Heart right ventricle (tissue), 16 donors: ENCODE results near the gene ZFYVE28. TPM values are rescaled to one million over a fixed set of nuclear protein-coding genes. Genes with fewer than 3 reads are reported as not detected.

Experiments used
- ATAC-seq, 8 donors: fragments of 200-7000 bp; cut with Tn5 transposase; one replicate each; pipeline ENCODE4 v1.9.1; 2020; ENCODE audit warnings: mild to moderate bottlenecking in 8 of 8, moderate library complexity in 8 of 8, moderate number of reproducible peaks in 1 of 8
- DNase-seq, 2 donors: peaks; one replicate each; pipeline ENCODE4 v3.0.0-alpha.2; 2020
- H3K27ac ChIP-seq, 10 donors: fragments of 200-600 bp; sonication (generic) in 2 of 10; one replicate each; pipeline versions ENCODE4 v1.5.0 to v1.8.0; 2020 to 2022; ENCODE audit warnings: mild to moderate bottlenecking in 3 of 10
- H3K27me3 ChIP-seq, 7 donors: fragments of 200-600 bp; one replicate each; pipeline ENCODE4 v1.8.0; 2021 to 2022; ENCODE audit warnings: mild to moderate bottlenecking in 2 of 7
- H3K36me3 ChIP-seq, 9 donors: fragments of 200-600 bp; sonication (generic) in 1 of 9; one replicate each; pipeline versions ENCODE4 v1.5.0 to v1.8.0; 2020 to 2022; ENCODE audit warnings: mild to moderate bottlenecking in 2 of 9
- H3K4me1 ChIP-seq, 9 donors: fragments of 200-600 bp; sonication (generic) in 1 of 9; one replicate each; pipeline versions ENCODE4 v1.5.0 to v1.8.0; 2020 to 2022; ENCODE audit warnings: mild to moderate bottlenecking in 4 of 9
- H3K4me3 ChIP-seq, 10 donors: fragments of 200-600 bp; sonication (generic) in 2 of 10; one replicate each; pipeline versions ENCODE4 v1.5.0 to v1.8.0; 2020 to 2022; ENCODE audit warnings: mild to moderate bottlenecking in 7 of 10, moderate library complexity in 2 of 10
- H3K9me3 ChIP-seq, 11 donors: fragments of 200-600 bp in 10 of 11; sonication (generic) in 2 of 11; one replicate each; pipeline versions ENCODE4 v1.5.0 to v1.8.0; 2013 to 2022; ENCODE audit warnings: mild to moderate bottlenecking in 2 of 11, control low read depth in 1 of 11, moderate library complexity in 1 of 11
- WGBS, 2 donors: extraction: QIAGEN DNeasy Blood & Tissue Kit; methylation state at CpG; one replicate each; pipeline ENCODE4 v1.1.7; 2013; ENCODE audit warnings: inconsistent platforms in 1 of 2; 5-methylcytosine and 5-hydroxymethylcytosine counted together
- intact Hi-C, 10 donors: fragments of 100-400 bp; cut with DNase I; formaldehyde crosslinking; loops; one replicate each; pipeline versions ENCODE4 v1.11.1 to v1.14.2; 2022
- polyA plus RNA-seq, 2 donors: library from polyadenylated mRNA; stranded (reverse); fragments of 200-250 nt; gene quantifications; one replicate each; pipeline ENCODE4 v1.2.3, GENCODE V29; 2013
- total RNA-seq, 10 donors: library from RNA; stranded (reverse); fragmentation: NEBNext Ultra II Directional in 3 of 10; extraction: Animal tissue kit (Norgen Biotek cat#: 25700) in 3 of 10; gene quantifications; one replicate each; pipeline versions ENCODE4 v1.2.1 to v1.2.4, GENCODE V29; 2021 to 2023
- TF ChIP-seq, protein P1 (sequence below), 9 donors: fragments of 200-600 bp; sonication (generic) in 2 of 9; IDR thresholded peaks; one replicate each; pipeline versions ENCODE4 v1.5.0 to v1.8.0; 2021 to 2022; ENCODE audit warnings: antibody characterized with exemption in 9 of 9, mild to moderate bottlenecking in 5 of 9, moderate library complexity in 1 of 9
- donor health status: Arrhythmogenic right ventricular cardiomyopathy.
- donor health status: ischemic (EF 13 %, LVEDD 7.1; RV severe dilation, severe dysfunction).
- donor health status: healthy with polysubstance abuse.
- donor health status: DM: no; HTN: yes; CAD: no.
- donor health status: DM: no; HTN: no; CAD: no.
- donor health status: ischemic (EF 25% LVEDD 6.9; RV normal size, moderate dysfunction).
- donor health status: ischemic (EF 25% LVEDD 5.7; RV mildly dilated, moderate dysfunction).
- donor health status: healthy.
- donor health status: DM: yes; HTN: yes; CAD: no.
- donor health status: Ischemic cardiomyopathy.
- donor health status: ischemic (EF 35%, LVEDD 5.7; RV mildly dilated, moderate dysfunction).
- donor health status: nonischemic (EF 11% LVEDD 7.7; RV severe dilation, severe dysfunction).
- donor health status: DM: yes; HTN: yes; CAD: no.
- donor health status: PGD.
- donor health status: ischemic (EF 29% LVEDD 5.4; RV normal size, mild dysfunction).
- donor health status: nonischemic (EF 23%, LVEDD 6.1; RV moderate dilation, normal function).

The ZFYVE28 gene
- total and polyA plus RNA-seq, 12 donors: 2.3 to 9.9 (median 3.5) TPM

DNA sequence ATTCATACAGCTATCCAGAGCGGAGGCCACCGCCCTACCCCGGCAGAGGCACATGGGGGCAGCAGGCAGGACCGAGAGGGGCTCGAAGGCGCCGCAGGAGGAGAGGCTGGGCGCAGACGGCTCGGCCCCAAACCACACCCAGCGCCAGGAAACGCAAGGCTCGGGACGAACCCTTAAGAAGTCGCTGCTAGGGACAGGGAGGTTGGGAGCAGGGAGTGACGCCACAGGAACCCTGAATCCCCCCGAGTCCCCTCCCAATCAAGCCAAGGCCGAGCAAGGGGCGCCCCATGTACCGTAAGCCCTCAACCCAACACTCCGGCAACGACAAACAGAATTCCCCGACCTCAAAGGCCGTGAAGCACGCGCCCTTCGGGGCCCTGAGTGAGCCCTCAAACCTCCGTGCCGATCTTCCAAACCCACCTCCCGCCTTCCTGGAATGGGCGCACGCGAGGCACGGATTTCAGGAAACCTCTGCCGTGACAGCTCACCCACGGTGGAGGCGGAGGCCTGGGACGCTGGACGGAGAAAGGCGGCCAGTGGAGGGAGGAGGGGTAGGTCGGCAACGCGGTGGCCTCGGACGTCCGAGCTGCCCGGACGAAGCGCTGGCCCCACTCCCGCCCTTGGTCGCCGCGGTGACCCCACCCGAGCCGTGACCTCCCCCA lies 1.8 kb downstream of the ZFYVE28 start:
- no peak for ATAC-seq
- Histone ChIP-seq H3K4me1 (peaks cover 14 to 61% (median 39%) of the 10 kb centered on the region in 9 donors), H3K27me3 (peaks cover 0 to 55% (median 21%) of the 10 kb centered on the region in 7 donors), H3K9me3 (no peaks in the 10 kb centered on the region), H3K36me3 (no peaks in the 10 kb centered on the region), H3K4me3 (peak overlapping the region; percentile 25 to 93 (median 63)), H3K27ac (peak overlapping the region in 5 of 10 donors; percentile 6 to 74 (median 48))
- WGBS, 2 donors: 7 to 8% methylated on average over 40 to 55 of the region's 55 CpGs
- TF ChIP-seq, protein P1, sequence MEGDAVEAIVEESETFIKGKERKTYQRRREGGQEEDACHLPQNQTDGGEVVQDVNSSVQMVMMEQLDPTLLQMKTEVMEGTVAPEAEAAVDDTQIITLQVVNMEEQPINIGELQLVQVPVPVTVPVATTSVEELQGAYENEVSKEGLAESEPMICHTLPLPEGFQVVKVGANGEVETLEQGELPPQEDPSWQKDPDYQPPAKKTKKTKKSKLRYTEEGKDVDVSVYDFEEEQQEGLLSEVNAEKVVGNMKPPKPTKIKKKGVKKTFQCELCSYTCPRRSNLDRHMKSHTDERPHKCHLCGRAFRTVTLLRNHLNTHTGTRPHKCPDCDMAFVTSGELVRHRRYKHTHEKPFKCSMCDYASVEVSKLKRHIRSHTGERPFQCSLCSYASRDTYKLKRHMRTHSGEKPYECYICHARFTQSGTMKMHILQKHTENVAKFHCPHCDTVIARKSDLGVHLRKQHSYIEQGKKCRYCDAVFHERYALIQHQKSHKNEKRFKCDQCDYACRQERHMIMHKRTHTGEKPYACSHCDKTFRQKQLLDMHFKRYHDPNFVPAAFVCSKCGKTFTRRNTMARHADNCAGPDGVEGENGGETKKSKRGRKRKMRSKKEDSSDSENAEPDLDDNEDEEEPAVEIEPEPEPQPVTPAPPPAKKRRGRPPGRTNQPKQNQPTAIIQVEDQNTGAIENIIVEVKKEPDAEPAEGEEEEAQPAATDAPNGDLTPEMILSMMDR (IDR thresholded peaks at IDR 0.05): no peak
- no peak for DNase-seq
- intact Hi-C loops: loop anchor here in 8 of 10 donors (5.0 to 10.0 kb wide), 6 partner anchors 46 to 548 kb away; partner anchors contain the start of genes MXD4 (in 6 of the 8), HAUS3 (in 3 of the 8), POLN (in 3 of the 8) and GRK4 (in 1 of the 8)

DNA sequence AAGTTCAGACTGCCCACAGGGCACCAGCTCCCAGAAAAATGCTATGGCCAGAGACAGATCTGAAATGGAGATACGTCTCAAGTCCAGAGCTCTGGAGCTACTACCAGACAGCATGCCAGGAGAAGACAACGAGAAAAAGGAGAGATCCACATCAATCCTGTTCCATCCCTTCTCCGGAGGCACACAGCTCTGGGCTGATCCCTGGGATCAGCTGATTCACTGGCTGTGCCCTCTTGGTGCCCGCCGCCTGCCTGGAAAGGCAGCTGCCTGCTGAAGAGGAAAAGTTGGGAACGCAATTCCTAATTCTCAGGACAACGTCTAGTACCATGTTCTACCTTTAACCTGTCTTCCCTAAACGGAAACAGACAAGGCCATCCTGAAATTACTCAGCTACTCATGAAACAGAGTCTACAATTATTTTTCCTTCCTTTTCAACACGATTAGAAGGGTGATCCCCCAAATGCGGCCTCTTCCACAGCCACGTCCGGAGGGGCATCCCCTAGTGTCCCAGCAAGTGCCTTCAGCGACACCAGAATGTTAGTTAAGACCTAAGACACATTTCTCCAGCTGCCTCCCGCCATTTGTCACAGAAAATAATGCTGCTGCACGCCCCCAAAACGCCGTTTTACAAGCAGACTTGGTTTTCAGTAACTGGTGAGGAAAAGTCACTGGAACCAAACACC lies 2.4 kb downstream of the ZFYVE28 start:
- H3K27ac ChIP-seq: peak overlapping the region in 2 of 10 donors; percentile 6 to 72
- no peaks in the 10 kb centered on the region for H3K9me3 ChIP-seq
- TF ChIP-seq, protein P1 (IDR thresholded peaks at IDR 0.05): no peak
- ATAC-seq (no peak), DNase-seq (no peak)
- intact Hi-C loops: loop anchor here in 8 of 10 donors (5.0 to 10.0 kb wide), 6 partner anchors 46 to 549 kb away; partner anchors contain the start of genes MXD4 (in 6 of the 8), HAUS3 (in 3 of the 8), POLN (in 3 of the 8) and GRK4 (in 1 of the 8)
- H3K36me3 ChIP-seq: no peaks in the 10 kb centered on the region
- peak overlapping the region in 8 of 10 donors; percentile 42 to 93 (median 63) for H3K4me3 ChIP-seq
- 62 to 70% methylated on average over 17 of the region's 17 CpGs for WGBS, 2 donors
- peaks cover 14 to 68% (median 39%) of the 10 kb centered on the region in 9 donors for H3K4me1 ChIP-seq
- H3K27me3 ChIP-seq: peaks cover 0 to 48% (median 15%) of the 10 kb centered on the region in 7 donors

DNA sequence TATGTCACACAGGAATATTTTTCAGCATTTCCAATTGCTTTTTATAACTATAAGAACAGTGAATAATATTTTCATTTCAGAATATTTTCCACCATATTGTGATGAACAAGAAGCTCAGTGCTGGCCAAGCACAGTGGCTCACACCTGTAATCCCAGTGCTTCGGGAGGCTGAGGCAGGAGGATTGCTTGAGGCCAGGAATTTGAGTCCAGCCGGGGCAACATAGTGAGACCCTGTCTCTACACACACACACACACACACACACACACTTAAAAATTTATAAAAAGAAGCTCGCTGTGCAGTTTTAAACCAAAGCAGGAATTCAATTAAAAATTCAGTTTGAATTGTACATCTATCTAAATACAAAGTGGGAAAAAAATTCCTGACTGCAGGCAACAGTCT lies 3.2 kb downstream of the ZFYVE28 start:
- 92 to 94% methylated on average over 3 of the region's 3 CpGs for WGBS, 2 donors
- TF ChIP-seq, protein P1 (IDR thresholded peaks at IDR 0.05): no peak
- no peaks in the 10 kb centered on the region for H3K36me3 ChIP-seq
- peaks cover 0 to 40% (median 7%) of the 10 kb centered on the region in 7 donors for H3K27me3 ChIP-seq
- intact Hi-C loops: loop anchor here in 8 of 10 donors (5.0 to 10.0 kb wide), 6 partner anchors 47 to 550 kb away; partner anchors contain the start of genes MXD4 (in 6 of the 8), HAUS3 (in 3 of the 8), POLN (in 3 of the 8) and GRK4 (in 1 of the 8)
- H3K27ac ChIP-seq: no peak overlapping the region
- ATAC-seq (no peak), DNase-seq (no peak)
- peaks cover 14 to 70% (median 39%) of the 10 kb centered on the region in 9 donors for H3K4me1 ChIP-seq
- H3K9me3 ChIP-seq: no peaks in the 10 kb centered on the region
- H3K4me3 ChIP-seq: no peak overlapping the region
